GM21390 (cell line): Measurements from ENCODE around the gene ZNF217.
A peak's percentile ranks its signal among the peaks of the same experiment; 100 is the strongest.
"Not testable (repeated sequence)": the region's sequence is repeated elsewhere in the genome, so short reads cannot be mapped to it uniquely, and the experiment has no call there.

ENCODE experiments used
- ATAC-seq: cut with Tn5 transposase; IDR thresholded peaks from one replicate; pipeline ENCODE4 v1.9.1; 2021; ENCODE audit not compliant: unreplicated experiment

The ZNF217 gene

GRCh38 chr20:53584550-53584913, 9.1 kb downstream of the ZNF217 start:
- not testable (repeated sequence) for ATAC-seq

- not testable (repeated sequence) for ATAC-seq
These were observed 9.7 kb downstream of the ZNF217 start for GRCh38 chr20:53583660-53584549.

GRCh38 chr20:53582574-53583351, 10.9 kb downstream of the ZNF217 start:
- ATAC-seq, result no peak

GRCh38 chr20:53582251-53582570, 11.4 kb downstream of the ZNF217 start:
- ATAC-seq, result no peak

- no peak for ATAC-seq
These were observed 12.0 kb downstream of the ZNF217 start for GRCh38 chr20:53581444-53582250.

- ATAC-seq, result no peak
These were observed 13.1 kb downstream of the ZNF217 start for GRCh38 chr20:53580376-53581111.

- no peak for ATAC-seq
These were observed 13.9 kb downstream of the ZNF217 start for GRCh38 chr20:53579581-53580375.

GRCh38 chr20:53579266-53579580, 14.4 kb downstream of the ZNF217 start:
- ATAC-seq, result no peak

- peak; percentile 41 for ATAC-seq
These were observed 15.0 kb downstream of the ZNF217 start for GRCh38 chr20:53578492-53579222.

GRCh38 chr20:53576586-53577318, 16.9 kb downstream of the ZNF217 start:
- ATAC-seq, result no peak

GRCh38 chr20:53576195-53576580, 17.5 kb downstream of the ZNF217 start:
- ATAC-seq, result no peak

- ATAC-seq, result no peak
These were observed 18.0 kb downstream of the ZNF217 start for GRCh38 chr20:53575481-53576194.

- no peak for ATAC-seq
These were observed 18.8 kb downstream of the ZNF217 start for GRCh38 chr20:53574819-53575218.

- no peak for ATAC-seq
These were observed 19.3 kb downstream of the ZNF217 start for GRCh38 chr20:53574259-53574789.

GRCh38 chr20:53571555-53572286, 21.9 kb downstream of the ZNF217 start:
- ATAC-seq, result no peak

- ATAC-seq, result no peak
These were observed 23.0 kb downstream of the ZNF217 start for GRCh38 chr20:53570446-53571276.
